LNCAP (cell line): ENCODE results near the gene L1CAM.

Source experiments
- CTCF ChIP-seq: fragments of 450-650 bp; IDR thresholded peaks from 2 replicates; pipeline ENCODE4 v1.5.1; 2017; ENCODE audit warnings: mild to moderate bottlenecking

Gene L1CAM

GRCh38 chrX:153818571-153819383 lies 67.2 kb downstream of the L1CAM start:
- TF ChIP-seq CTCF = no peak

- TF ChIP-seq CTCF = no peak
Observed at GRCh38 chrX:153816831-153817690, 68.9 kb downstream of the L1CAM start.

GRCh38 chrX:153814591-153815315 lies 71.2 kb downstream of the L1CAM start:
- TF ChIP-seq CTCF = no peak

- TF ChIP-seq CTCF = no peak
Observed at GRCh38 chrX:153813161-153813560, 72.8 kb downstream of the L1CAM start.

- no peak for TF ChIP-seq CTCF
Observed at GRCh38 chrX:153812220-153812619, 73.8 kb downstream of the L1CAM start.
